Panc1 (cell line): Measurements from ENCODE around the gene MPP3. TPM values are rescaled to one million over a fixed set of nuclear protein-coding genes. Genes with fewer than 3 reads are reported as not detected.

Experiments used
- ATAC-seq: fragments of 200-7000 bp; cut with Tn5 transposase; 2 replicates; pipeline ENCODE4 v1.9.1; 2020; ENCODE audit warnings: mild to moderate bottlenecking, moderate library complexity
- BruUV-seq: library from RNA; stranded (reverse); fragments of 400-500 nt; replicated peaks from 2 replicates; lab custom pipeline; 2021; lab: Mats Ljungman, UMichigan
- CTCF ChIA-PET: fragments of 300-600 bp; sonication (Branson Sonifier 250); formaldehyde crosslinking; loops from one replicate; lab custom pipeline; 2022; ENCODE audit warnings: antibody characterized with exemption; lab: Charles Lee
- POLR2A ChIA-PET: fragments of 300-600 bp; sonication (Branson Sonifier 250); formaldehyde crosslinking; loops from one replicate; lab custom pipeline; 2022; ENCODE audit warnings: antibody characterized with exemption; lab: Charles Lee
- DNase-seq: peaks from one replicate; pipeline ENCODE4 v3.0.0-alpha.2; 2010; ENCODE audit warnings: low read depth, low spot score
- H3K27ac ChIP-seq: 2 replicates; pipeline ENCODE4 v1.5.1; 2011; ENCODE audit warnings: mild to moderate bottlenecking, low read length, inconsistent platforms
- H3K27me3 ChIP-seq: fragments of 200-500 bp; sonication (Bioruptor generic); 2 replicates; pipeline ENCODE4 v1.6.0; 2014; ENCODE audit warnings: low read length, inconsistent platforms; ENCODE audit not compliant: control insufficient read depth, insufficient read depth
- H3K36me3 ChIP-seq: fragments of 200-500 bp; sonication (Bioruptor generic); 2 replicates; pipeline ENCODE4 v1.5.1; 2014; ENCODE audit warnings: inconsistent platforms, mild to moderate bottlenecking, low read length, moderate library complexity; ENCODE audit not compliant: control insufficient read depth, insufficient read depth
- H3K4me1 ChIP-seq: 2 replicates; pipeline ENCODE4 v1.5.1; 2011; ENCODE audit warnings: inconsistent platforms, mild to moderate bottlenecking, low read length, moderate library complexity; ENCODE audit not compliant: control insufficient read depth, insufficient read depth
- H3K4me3 ChIP-seq, 2 experiments: 2 replicates each; pipeline ENCODE4 v1.5.1; 2011 to 2012; ENCODE audit warnings: low read depth in 2 of 2, low read length in 2 of 2, mild to moderate bottlenecking in 2 of 2, inconsistent platforms in 1 of 2, moderate library complexity in 1 of 2
- H3K9me3 ChIP-seq: fragments of 200-500 bp; sonication (Bioruptor generic); 2 replicates; pipeline ENCODE4 v1.5.1; 2014; ENCODE audit warnings: low read depth, mild to moderate bottlenecking, inconsistent platforms, low read length, moderate library complexity; ENCODE audit not compliant: control insufficient read depth, insufficient read depth
- CTCF ChIP-seq: fragments of 450-650 bp; IDR thresholded peaks from 2 replicates; pipeline ENCODE4 v1.5.1; 2017; ENCODE audit warnings: mild to moderate bottlenecking
- POLR2AphosphoS5 ChIP-seq: IDR thresholded peaks from 2 replicates; pipeline ENCODE4 v1.6.1; 2012; ENCODE audit warnings: mild to moderate bottlenecking, low read depth, low read length, moderate library complexity
- REST ChIP-seq, 2 experiments: IDR thresholded peaks; 2 replicates each; pipeline ENCODE4 v1.6.1; 2011 to 2012; ENCODE audit warnings: low read depth in 2 of 2, control low read depth in 1 of 2, low read length in 1 of 2, mild to moderate bottlenecking in 1 of 2, moderate library complexity in 1 of 2; ENCODE audit not compliant: insufficient read depth in 1 of 2
- SIN3A ChIP-seq: IDR thresholded peaks from 2 replicates; pipeline ENCODE4 v1.6.1; 2012; ENCODE audit warnings: low read depth, mild to moderate bottlenecking, low read length, moderate library complexity, borderline replicate concordance; ENCODE audit not compliant: insufficient read depth
- TCF7L2 ChIP-seq: IDR thresholded peaks from 2 replicates; pipeline ENCODE4 v1.6.1; 2011; ENCODE audit warnings: mild to moderate bottlenecking, low read depth, low read length, inconsistent platforms
- in situ Hi-C: cut with HindIII; loops from 2 replicates; pipeline ENCODE4 v1.10.0; 2016; ENCODE audit warnings: low sequenced_read_pairs, low pct_unique_long_range_greater_than_20kb
- intact Hi-C: fragments of 100-400 bp; cut with micrococcal nuclease; formaldehyde crosslinking; loops from one replicate; pipeline ENCODE4 v1.10.0; 2022; ENCODE audit not compliant: unreplicated experiment
- total RNA-seq: library from RNA; stranded (reverse); gene quantifications from one replicate; pipeline ENCODE4 v1.2.1, GENCODE V29; 2021; ENCODE audit not compliant: unreplicated experiment

The MPP3 gene
- total RNA-seq, 1 experiment from 2014 or later: 7.1 TPM

GRCh38 chr17:43853546-43853945 lies 20.6 kb upstream of the MPP3 start:
- H3K4me3 ChIP-seq: no peak overlapping the region
- in situ Hi-C loops (no loop called here), intact Hi-C loops (no loop called here)
- POLR2A ChIA-PET: no interaction called here
- no peak overlapping the region for H3K27ac ChIP-seq
- no peak for ATAC-seq
- no peaks in the 10 kb centered on the region for H3K4me1 ChIP-seq
- DNase-seq: no peak
- no TSS peak for BruUV-seq
- H3K27me3 ChIP-seq: no peaks in the 10 kb centered on the region
- no peaks in the 10 kb centered on the region for H3K36me3 ChIP-seq
- H3K9me3 ChIP-seq: no peaks in the 10 kb centered on the region
- no peak for TF ChIP-seq POLR2AphosphoS5
- TF ChIP-seq CTCF: no peak
- no peak for TF ChIP-seq TCF7L2
- TF ChIP-seq SIN3A: no peak
- TF ChIP-seq REST (IDR thresholded peaks at IDR 0.05; ENCODE audit: insufficient read depth in 1 of 2, low read depth in 2 of 2, low read length in 1 of 2): no peak
- CTCF ChIA-PET: no interaction called here

- DNase-seq: no peak
- no TSS peak for BruUV-seq
- Histone ChIP-seq H3K36me3 (no peaks in the 10 kb centered on the region), H3K4me1 (no peaks in the 10 kb centered on the region), H3K4me3 (no peak overlapping the region), H3K27ac (no peak overlapping the region), H3K27me3 (no peaks in the 10 kb centered on the region), H3K9me3 (no peaks in the 10 kb centered on the region)
- in situ Hi-C loops: no loop called here
- TF ChIP-seq CTCF (no peak), SIN3A (no peak), TCF7L2 (no peak), POLR2AphosphoS5 (no peak), REST (IDR thresholded peaks at IDR 0.05; ENCODE audit: insufficient read depth in 1 of 2, low read depth in 2 of 2, low read length in 1 of 2) (no peak)
- ATAC-seq: no peak
- ChIA-PET CTCF (interaction anchor here (0.6 to 0.7 kb wide), 2 partner anchors 28 to 49 kb away, joined by 3 to 5 read pairs; no protein-coding TSS in a partner anchor), POLR2A (no interaction called here)
- intact Hi-C loops: no loop called here
Measured at GRCh38 chr17:43852571-43852970, 19.6 kb upstream of the MPP3 start.
